K562 (cell line): ENCODE measurements around the gene HCFC1R1. TPM values are rescaled to one million over a fixed set of nuclear protein-coding genes. Genes with fewer than 3 reads are reported as not detected.

Experiments used
- CLOCK ChIP-seq: fragments of 250-450 bp; sonication (Bioruptor Pico); IDR thresholded peaks from 2 replicates; pipeline ENCODE4 v1.4.0; 2020; ENCODE audit warnings: mild to moderate bottlenecking, moderate library complexity, borderline replicate concordance
- CTCF ChIP-seq, 3 experiments: IDR thresholded peaks in 2 of 3; conservative IDR thresholded peaks in 1 of 3; 2 replicates each; pipeline ENCODE4 v1.5.1; 2011 to 2012; ENCODE audit warnings: low read length in 3 of 3, mild to moderate bottlenecking in 3 of 3, control low read depth in 2 of 3, improper control_type of control experiment in 1 of 3, inconsistent platforms in 1 of 3, low read depth in 1 of 3, mixed read lengths in 1 of 3, moderate library complexity in 1 of 3; ENCODE audit not compliant: insufficient read depth in 2 of 3
- FOXA3 ChIP-seq, 2 experiments: fragments of 450-650 bp in 1 of 2; sonication (generic) in 1 of 2; formaldehyde crosslinking; IDR thresholded peaks in 1 of 2; conservative IDR thresholded peaks in 1 of 2; 2 replicates each; pipeline versions ENCODE4 v1.4.0 to v1.8.0; 2020 to 2022; ENCODE audit warnings: mild to moderate bottlenecking in 2 of 2, missing genetic modification reagents in 1 of 2
- GABPB1 ChIP-seq: sonication (generic); formaldehyde crosslinking; IDR thresholded peaks from 2 replicates; pipeline ENCODE4 v1.8.0; 2022; ENCODE audit warnings: mild to moderate bottlenecking, missing genetic modification reagents
- IRF9 ChIP-seq: fragments of 450-650 bp; IDR thresholded peaks from 2 replicates; pipeline ENCODE4 v1.6.1; 2016; ENCODE audit warnings: missing biosample characterization, missing genetic modification characterization
- KDM2B ChIP-seq: fragments of 250-450 bp; sonication (Bioruptor Pico); IDR thresholded peaks from 2 replicates; pipeline ENCODE4 v1.8.0; 2021; ENCODE audit warnings: mild to moderate bottlenecking, moderate library complexity
- MCM7 ChIP-seq, 2 experiments: fragments of 450-650 bp; IDR thresholded peaks; 2 replicates each; pipeline ENCODE4 v1.6.1; 2016 to 2018
- MNT ChIP-seq, 2 experiments: fragments of 450-650 bp; conservative IDR thresholded peaks; 2 replicates each; pipeline ENCODE4 v1.6.1; 2017; ENCODE audit warnings: mild to moderate bottlenecking in 2 of 2, moderate library complexity in 2 of 2
- NFE2L1 ChIP-seq: fragments of 450-650 bp; IDR thresholded peaks from 2 replicates; pipeline ENCODE4 v1.6.1; 2016; ENCODE audit warnings: missing genetic modification characterization, low read depth, mild to moderate bottlenecking, missing compliant biosample characterization, moderate library complexity, borderline replicate concordance
- PURB ChIP-seq: sonication (generic); formaldehyde crosslinking; IDR thresholded peaks from 2 replicates; pipeline ENCODE4 v1.9.0; 2021; ENCODE audit warnings: low read depth, mild to moderate bottlenecking, missing genetic modification reagents
- RBM39 ChIP-seq: fragments of 200-400 bp; formaldehyde crosslinking; optimal IDR thresholded peaks from 2 replicates; pipeline ENCODE3; 2018; ENCODE audit warnings: low read depth, low read length
- THAP7 ChIP-seq: fragments of 250-450 bp; sonication (Bioruptor Pico); IDR thresholded peaks from 2 replicates; pipeline ENCODE4 v1.5.0; 2021
- ZBTB33 ChIP-seq: sonication (generic); formaldehyde crosslinking; IDR thresholded peaks from 2 replicates; pipeline ENCODE4 v1.8.1; 2023; ENCODE audit warnings: mild to moderate bottlenecking, missing genetic modification reagents
- ZNF395 ChIP-seq: fragments of 200-800 bp; sonication (Bioruptor generic); IDR thresholded peaks from 2 replicates; pipeline ENCODE4 v1.6.1; 2017; ENCODE audit warnings: missing genetic modification characterization, missing compliant biosample characterization
- polyA plus RNA-seq, 8 experiments: library from polyadenylated mRNA; depleted of rRNA in 4 of 8; stranded (reverse) in 5 of 8; unstranded in 3 of 8; fragments of >200 nt; fragmentation: Nextera tagmentation in 2 of 8; fragmentation: Illumina TruSeq in 1 of 8; extraction: Ambion mirVana in 2 of 8; extraction: Trizol in 1 of 8; gene quantifications; 2 replicates each; pipeline versions ENCODE4 v1.2.1 to v1.2.3, GENCODE V29; 2011 to 2014; ENCODE audit warnings: inconsistent platforms in 1 of 8, missing spikeins in 1 of 8
- total RNA-seq, 7 experiments: library from RNA; depleted of rRNA in 6 of 7; stranded (reverse); fragments of >200 nt in 6 of 7; fragmentation: Illumina TruSeq in 2 of 7; extraction: Trizol in 2 of 7; gene quantifications; 2 replicates each; pipeline versions ENCODE4 v1.2.1 to v1.2.3, GENCODE V29; 2011 to 2021; ENCODE audit warnings: low replicate concordance in 1 of 7

The HCFC1R1 gene
- total and polyA plus RNA-seq, 9 of the 15 experiments (the other 6 are each of a cell fraction or from before 2014, with no cell fraction given): 2.2 to 29.0 (median 11.2) TPM

GRCh38 chr16:3059041-3059722 is 35.4 kb upstream of the HCFC1R1 start (continued):
- no peak for TF ChIP-seq THAP7 (CRISPR knock-in tag)
- no peak for TF ChIP-seq NFE2L1
- no peak for TF ChIP-seq PURB
- TF ChIP-seq FOXA3 (CRISPR knock-in tag; conservative IDR thresholded peaks at IDR 0.05 in 1 of 2, IDR thresholded peaks at IDR 0.05 in 1 of 2): peak in 1 of 2 experiments; percentile 55; a peak in 1 of 4 replicates
- TF ChIP-seq ZNF395 (CRISPR knock-in tag): no peak
- TF ChIP-seq KDM2B (CRISPR knock-in tag): peak; percentile 64; the same call in 1 of the 2 replicates
- TF ChIP-seq RBM39: no peak
- no peak for TF ChIP-seq IRF9 (tag)
- peak; percentile 72; the same call in 1 of the 2 replicates for TF ChIP-seq GABPB1
- peak in 1 of 2 experiments; percentile 84; a peak in 2 of 4 replicates for TF ChIP-seq MNT (conservative IDR thresholded peaks at IDR 0.05)
- TF ChIP-seq MCM7 (IDR thresholded peaks at IDR 0.05): no peak
- TF ChIP-seq CLOCK (CRISPR knock-in tag): no peak
- TF ChIP-seq CTCF (IDR thresholded peaks at IDR 0.05 in 2 of 3, conservative IDR thresholded peaks at IDR 0.05 in 1 of 3; ENCODE audit: insufficient read depth in 2 of 3, low read depth in 1 of 3, low read length in 3 of 3): peak; percentile 87 to 95 (median 91)
- TF ChIP-seq ZBTB33 (CRISPR knock-in tag): peak; percentile 53
